Measurements from ENCODE around the gene LASP1.

- TF ChIP-seq, protein P1, sequence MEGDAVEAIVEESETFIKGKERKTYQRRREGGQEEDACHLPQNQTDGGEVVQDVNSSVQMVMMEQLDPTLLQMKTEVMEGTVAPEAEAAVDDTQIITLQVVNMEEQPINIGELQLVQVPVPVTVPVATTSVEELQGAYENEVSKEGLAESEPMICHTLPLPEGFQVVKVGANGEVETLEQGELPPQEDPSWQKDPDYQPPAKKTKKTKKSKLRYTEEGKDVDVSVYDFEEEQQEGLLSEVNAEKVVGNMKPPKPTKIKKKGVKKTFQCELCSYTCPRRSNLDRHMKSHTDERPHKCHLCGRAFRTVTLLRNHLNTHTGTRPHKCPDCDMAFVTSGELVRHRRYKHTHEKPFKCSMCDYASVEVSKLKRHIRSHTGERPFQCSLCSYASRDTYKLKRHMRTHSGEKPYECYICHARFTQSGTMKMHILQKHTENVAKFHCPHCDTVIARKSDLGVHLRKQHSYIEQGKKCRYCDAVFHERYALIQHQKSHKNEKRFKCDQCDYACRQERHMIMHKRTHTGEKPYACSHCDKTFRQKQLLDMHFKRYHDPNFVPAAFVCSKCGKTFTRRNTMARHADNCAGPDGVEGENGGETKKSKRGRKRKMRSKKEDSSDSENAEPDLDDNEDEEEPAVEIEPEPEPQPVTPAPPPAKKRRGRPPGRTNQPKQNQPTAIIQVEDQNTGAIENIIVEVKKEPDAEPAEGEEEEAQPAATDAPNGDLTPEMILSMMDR (IDR thresholded peaks at IDR 0.05; ENCODE audit: low read depth, low read length, poor library complexity, severe bottlenecking) = no peak
- TF ChIP-seq EZH2phosphoT487 (IDR thresholded peaks at IDR 0.05; ENCODE audit: borderline replicate concordance, low read length) = no peak
Observed at GRCh38 chr17:38889745-38890409, 20.0 kb downstream of the LASP1 start.

All from DOHH2 (cell line).